GM13976 (cell line): ENCODE measurements around the gene FAM169A.

Experiments
- DNase-seq: peaks from one replicate; pipeline ENCODE4 v3.0.0; 2012; ENCODE audit warnings: low spot score
- CTCF ChIP-seq: IDR thresholded peaks from 2 replicates; pipeline ENCODE4 v1.5.1; 2012; ENCODE audit warnings: borderline replicate concordance, mild to moderate bottlenecking; ENCODE audit not compliant: insufficient read depth; ENCODE audit errors: extremely low read depth, missing control alignments, control extremely low read depth
- in situ Hi-C: fragments of 300-500 bp; cut with MboI; formaldehyde crosslinking; loops from one replicate; pipeline ENCODE4 v1.12.0; 2022; ENCODE audit warnings: low sequenced_read_pairs, mixed read lengths, inconsistent platforms; ENCODE audit not compliant: unreplicated experiment

Gene FAM169A

GRCh38 chr5:74850789-74851425 lies 15.3 kb downstream of the FAM169A start:
- in situ Hi-C loops, result no loop called here

DNA sequence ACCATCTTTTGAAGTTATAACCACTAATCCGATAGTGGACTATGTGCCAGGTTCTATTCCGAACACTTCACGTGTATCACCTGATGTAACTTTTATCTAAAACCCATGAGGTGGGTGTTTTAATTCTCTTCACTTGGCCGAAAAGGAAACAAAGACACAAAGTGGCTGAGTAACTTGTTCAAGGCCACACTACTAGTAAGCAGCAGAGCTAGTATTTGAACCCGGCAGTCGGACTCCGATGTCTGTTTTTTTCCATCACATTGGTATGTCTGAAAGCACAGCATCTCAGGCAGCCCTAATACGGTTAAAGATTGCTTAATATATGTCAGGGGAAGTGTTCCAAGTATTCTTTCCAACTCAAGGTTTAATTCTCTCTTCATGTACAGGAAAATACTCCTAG lies 16.2 kb downstream of the FAM169A start:
- in situ Hi-C loops, result no loop called here
- no peak for TF ChIP-seq CTCF
- no peak for DNase-seq

More at GRCh38 chr5:74850789-74851425, 15.3 kb downstream of the FAM169A start:
- TF ChIP-seq CTCF, result no peak
- no peak for DNase-seq

GRCh38 chr5:74848553-74849025 lies 17.6 kb downstream of the FAM169A start:
- in situ Hi-C loops, result no loop called here
- no peak for DNase-seq
- TF ChIP-seq CTCF, result no peak

GRCh38 chr5:74839229-74839628 lies 27.0 kb downstream of the FAM169A start:
- in situ Hi-C loops, result no loop called here
- DNase-seq, result no peak
- no peak for TF ChIP-seq CTCF

GRCh38 chr5:74838262-74838661 lies 27.9 kb downstream of the FAM169A start:
- no peak for DNase-seq
- TF ChIP-seq CTCF, result no peak
- in situ Hi-C loops, result no loop called here

DNA sequence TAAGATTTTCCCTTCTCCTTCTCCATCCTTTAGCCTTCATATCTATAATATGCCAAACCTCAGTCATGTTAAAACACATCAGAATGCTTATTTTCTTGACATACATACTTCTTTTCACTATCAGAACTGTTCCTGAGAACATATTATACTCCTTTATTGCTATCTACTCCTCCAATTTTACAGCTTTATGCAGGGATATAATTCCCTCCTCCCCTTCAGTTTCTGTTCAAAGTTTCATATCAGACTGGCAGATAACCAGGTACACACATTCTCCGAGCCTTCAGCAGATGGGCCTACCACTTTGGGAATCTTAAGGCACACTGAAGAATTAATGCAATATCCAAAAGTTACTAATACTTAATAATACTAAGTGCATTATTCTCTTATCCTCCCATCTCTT lies 29.1 kb downstream of the FAM169A start:
- in situ Hi-C loops, result no loop called here
- DNase-seq, result no peak
- no peak for TF ChIP-seq CTCF
